HG03520 (cell line): ENCODE results near the gene BPHL.
"Not testable (repeated sequence)": the region's sequence is repeated elsewhere in the genome, so short reads cannot be mapped to it uniquely, and the experiment has no call there.

ENCODE experiments used
- ATAC-seq: cut with Tn5 transposase; IDR thresholded peaks from one replicate; pipeline ENCODE4 v1.9.1; 2021; ENCODE audit warnings: mild to moderate bottlenecking, moderate library complexity; ENCODE audit not compliant: unreplicated experiment

BPHL gene

DNA sequence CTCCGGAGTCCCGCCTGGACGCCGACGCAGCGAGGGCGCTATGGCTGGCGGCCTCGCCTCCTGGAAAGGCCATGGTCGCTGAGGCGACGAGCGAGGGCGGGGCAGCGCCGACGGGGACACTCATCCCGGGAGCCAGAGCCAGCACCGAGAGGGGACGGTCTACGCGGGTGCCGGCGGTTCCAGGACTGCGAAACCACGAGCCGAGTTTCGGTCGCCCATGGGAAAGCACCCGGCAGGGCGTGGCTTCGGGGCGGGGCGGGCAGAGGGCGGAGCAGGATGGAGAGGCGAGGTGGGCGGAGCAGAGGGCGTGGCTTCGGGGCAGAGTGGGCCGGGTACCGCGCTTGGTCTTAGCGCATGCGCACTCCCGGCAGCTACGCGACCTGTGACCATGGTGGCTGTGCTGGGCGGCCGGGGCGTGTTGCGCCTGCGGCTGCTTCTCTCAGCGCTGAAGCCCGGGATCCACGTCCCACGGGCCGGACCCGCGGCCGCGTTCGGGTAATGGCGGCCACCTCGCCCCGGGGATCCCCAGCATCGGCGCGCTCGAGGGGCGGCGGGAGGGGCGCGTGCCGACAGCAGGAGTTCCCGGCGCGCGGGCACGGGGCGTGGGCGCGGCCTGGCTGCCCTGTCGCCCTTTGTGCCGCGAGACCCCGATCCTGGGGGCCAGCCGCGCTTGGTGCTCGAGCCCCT is at the start of gene BPHL:
TSS of gene BPHL (plus strand) at position 359 of the 687 bp plus-strand sequence. CDS start at position 389, 30 bp downstream.
- peak; percentile 90 for ATAC-seq

DNA sequence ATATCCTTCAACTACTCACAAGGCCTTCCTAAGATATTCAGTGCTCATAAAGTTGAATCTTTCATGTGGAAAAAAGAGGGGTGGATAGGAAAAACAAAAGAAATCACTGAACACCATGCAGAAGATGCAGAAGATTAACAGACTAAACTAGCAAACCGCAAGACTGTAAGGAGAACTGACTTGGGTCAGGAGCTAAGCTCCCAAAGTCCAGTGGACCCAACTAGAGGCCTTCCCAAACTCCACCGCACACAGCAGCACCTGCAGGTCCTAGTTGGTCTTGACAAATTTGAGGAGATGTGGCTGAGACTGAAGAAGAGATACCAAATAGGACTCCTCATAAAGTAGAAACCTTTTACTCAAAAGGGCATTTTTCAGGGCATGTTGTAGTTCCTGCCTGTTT is 46.9 kb upstream of the BPHL start:
- ATAC-seq, result no peak

DNA sequence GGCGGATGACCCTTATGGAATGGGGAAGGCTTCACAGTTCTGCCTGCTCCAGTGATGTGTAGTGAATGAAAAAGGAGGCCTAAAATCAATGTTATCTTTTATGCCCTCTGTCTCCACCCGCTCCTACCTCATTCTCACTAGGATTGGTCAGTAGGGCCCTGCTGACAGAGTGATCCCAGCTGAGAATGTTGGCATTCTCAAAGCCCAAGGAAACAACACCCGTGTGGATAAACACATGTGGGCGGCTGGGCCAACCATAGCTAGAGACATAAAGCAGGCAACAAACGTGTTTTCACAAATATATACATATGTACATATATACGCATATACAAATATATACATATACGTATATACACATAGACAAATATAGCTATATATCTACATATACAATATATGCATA is 45.7 kb upstream of the BPHL start:
- ATAC-seq, result no peak

DNA sequence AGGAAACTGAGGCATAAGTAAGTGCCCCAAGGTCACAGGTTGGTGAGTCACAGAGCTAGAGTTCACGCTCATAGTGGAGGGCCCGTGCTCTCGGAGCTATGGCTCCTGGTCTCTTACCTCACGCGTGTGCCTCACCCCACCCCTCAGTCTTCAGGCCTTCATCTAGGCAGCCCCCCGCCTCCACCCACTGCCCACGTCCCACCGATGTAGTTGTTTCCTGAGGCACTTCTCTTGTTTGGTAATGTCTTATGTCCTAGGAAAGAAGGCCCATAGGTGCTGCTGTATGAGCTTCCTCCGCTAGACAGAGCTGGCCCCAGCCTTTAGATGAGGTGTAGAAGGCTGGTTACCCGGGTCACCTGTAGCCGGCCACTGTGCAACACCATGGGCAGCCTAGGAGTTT is 45.1 kb upstream of the BPHL start:
- no peak for ATAC-seq

DNA sequence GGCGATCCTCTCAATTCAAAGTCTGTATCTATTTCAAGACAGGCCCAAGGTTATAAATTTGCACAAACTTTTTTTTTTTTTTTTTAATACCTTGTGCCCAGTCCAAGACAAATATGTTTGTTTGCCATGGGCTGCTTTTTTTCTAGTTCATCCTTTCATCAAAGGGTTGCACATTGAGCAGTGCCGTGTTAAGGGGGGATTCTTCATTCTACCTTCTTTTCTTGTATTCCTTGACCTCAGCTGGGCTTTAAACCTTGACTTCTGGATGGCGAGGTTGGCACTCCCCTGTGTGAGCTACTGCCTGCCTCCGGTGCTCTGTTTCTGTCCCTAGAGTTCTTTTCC is 42.8 kb upstream of the BPHL start:
- ATAC-seq, result no peak

DNA sequence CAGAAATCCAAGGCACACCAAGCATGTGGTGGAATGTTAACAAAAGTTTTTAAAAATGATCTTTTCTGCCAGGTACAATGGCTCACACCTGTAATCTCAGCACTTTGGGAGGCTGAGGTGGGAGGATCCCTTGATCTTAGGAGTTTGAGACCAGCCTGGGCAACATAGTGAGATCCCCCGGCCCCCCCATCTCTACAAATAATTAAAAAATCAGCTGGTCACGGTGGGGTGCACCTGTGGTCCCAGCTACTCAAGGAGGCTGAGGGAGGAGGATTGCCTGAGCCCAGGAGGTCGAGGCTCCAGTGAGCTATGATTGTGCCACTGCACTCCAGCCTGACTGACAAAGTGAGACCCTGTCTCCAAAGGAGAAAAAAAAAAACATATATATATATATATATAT is 42.2 kb upstream of the BPHL start:
- no peak for ATAC-seq

DNA sequence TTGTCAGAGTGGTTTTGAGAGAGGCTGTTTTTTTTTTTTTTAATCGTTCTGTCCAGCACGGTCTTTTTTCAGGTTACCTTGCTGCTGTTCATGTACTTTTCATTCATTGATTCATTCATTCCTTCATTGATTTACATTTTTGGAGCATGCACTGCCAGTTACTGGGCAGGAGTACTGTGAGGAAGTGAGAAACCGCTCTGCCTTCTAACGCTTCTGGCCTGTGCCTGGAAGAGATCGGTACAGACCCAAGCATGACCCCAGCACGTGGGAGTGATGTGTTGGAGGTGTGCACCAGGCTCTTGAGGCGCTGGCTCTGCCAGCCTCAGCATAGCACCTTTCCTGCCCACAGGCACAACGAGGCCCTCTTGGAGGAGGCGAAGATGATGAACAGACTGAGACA is 41.1 kb upstream of the BPHL start:
- ATAC-seq, result no peak

DNA sequence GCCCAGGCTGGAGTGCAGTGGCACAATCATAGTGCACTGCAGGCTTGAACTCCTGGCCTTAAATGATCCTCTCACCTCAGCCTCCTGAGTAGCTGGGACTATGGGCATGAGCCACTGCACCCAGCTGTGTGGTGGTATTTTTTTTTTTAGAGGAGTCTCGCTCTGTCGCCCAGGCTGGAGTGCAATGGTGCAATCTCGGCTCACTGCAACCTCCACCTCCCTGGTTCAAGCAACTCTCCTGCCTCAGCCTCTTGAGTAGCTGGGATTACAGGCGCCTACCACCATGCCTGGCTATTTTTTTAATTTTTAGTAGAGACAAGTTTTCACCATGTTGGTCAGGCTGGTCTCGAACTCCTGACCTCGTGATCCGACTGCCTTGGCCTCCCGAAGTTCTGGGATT is 39.6 kb upstream of the BPHL start:
- not testable (repeated sequence) for ATAC-seq

DNA sequence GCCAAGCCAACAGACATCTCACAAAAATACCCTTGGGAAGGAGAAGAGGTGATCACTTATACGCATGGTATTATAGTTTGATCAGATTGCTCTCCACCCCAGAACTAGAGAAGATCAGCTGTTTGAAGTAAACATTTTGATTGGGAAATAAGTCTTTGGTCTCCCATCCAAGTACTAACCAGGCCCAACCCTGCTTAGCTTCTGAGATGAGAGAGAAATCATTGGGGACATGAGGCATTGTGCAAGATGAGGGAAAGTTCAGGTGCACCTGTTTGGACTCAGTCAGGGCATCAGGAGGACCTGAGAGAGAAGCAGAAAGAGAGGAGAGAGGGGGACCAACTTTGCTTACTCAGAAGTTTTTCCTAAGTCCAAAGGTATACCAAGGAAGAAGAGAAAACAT is 38.8 kb upstream of the BPHL start:
- ATAC-seq, result no peak

DNA sequence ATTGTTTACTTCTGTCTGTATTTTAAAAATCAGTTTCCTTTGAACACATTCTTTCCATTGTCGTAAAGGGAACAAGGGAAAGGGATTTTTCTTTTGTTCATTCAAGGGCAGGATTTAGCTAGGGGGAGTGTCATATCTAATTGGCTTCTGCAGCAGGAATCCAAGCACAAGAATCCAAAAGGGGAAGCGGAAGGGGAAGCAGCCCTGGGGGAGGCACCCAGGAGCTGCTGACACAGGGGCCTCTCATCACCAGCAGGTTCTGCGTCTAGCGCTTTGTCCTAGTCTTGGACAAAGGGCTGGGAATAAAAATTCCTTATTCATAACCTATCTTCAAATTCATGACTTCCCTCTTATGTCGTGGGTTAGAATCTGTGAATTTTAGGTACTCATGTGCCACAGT is 36.6 kb upstream of the BPHL start:
- ATAC-seq, result no peak

DNA sequence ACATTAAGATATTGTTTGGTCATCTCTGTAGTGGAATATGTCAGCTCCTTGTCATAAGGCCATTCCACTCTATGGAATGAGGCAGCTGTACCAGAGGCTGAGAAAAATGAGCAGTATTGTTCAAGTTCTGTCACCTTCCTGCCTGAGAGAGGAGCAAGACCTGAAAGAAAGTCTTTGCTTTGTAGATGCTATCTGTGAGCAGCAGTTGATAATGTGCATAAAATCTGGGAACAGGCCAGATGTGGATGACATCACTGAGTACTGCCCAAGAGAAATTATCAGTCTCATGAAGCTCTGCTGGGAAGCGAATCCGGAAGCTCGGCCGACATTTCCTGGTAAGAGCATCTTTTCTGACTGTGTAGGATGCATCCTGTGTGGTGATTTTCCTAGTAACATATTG is 33.4 kb upstream of the BPHL start:
- no peak for ATAC-seq

DNA sequence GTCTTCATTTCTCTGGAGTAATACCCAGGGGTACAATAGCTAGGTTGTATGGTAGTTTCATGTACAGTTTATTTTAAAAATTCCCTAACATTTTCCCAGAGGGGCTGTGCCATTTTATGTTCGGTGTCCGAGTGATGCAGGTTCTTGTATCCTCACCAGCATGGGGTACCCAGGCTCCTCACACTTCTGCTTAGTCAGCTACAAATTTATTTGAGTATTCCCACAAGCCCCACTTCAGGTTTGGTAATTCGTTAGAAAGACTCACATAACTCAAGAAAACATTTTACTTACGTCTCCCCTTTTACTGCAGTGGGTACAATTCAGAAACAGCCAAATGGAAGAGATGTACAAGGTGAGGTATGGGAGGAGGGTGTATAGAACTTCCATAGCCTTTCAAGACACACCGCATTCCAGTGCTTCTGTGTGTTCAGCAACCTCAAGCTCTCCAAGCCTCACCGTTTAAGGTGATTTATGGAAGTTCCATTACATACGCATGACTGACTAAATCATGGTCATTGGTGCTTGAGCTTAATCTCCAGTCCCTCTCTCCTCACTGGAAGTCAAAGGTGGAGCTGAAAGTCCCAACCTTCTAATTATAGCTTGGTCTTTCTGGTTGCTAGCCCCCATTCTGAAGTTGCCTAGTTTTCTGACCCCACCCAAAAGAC is 32.1 kb upstream of the BPHL start:
- ATAC-seq, result no peak

DNA sequence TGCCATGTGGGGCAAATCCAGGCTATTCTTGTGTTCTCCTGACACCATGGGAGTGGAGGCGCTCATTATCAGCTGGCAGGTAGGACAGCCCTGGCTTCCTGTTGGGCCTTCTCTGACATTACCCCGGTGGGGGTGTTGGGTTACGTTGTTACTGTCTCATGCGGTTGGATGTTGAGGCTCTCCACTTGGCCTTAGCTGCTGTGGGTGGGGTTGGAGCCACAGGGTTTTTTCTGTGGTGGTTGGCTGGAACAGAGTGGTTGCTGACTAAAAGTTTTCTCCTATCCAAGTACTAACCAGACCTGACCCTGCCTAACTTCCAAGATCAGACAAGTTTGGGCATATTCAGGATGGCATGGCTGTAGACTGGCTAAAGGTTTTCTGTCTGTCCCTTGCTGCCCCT is 30.1 kb upstream of the BPHL start:
- no peak for ATAC-seq

DNA sequence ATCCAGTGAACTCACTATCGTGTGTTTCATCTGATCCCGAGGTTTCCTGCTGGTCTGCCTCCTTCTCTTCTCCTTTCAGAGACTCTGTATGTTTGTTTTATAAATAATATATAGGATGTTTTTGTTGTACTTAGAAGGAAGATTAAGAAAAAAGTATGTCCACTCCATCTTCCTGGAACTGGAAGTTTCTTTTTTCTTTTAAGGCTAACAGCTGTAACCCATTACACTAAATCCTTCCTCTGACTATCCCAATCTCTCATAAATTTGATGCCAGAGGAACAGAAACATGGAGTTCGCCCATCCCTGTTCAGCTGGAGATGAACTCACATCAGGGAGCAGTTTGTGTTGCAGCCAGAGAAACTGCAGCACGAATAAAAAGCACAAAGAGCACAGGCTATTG is 29.5 kb upstream of the BPHL start:
- no peak for ATAC-seq

DNA sequence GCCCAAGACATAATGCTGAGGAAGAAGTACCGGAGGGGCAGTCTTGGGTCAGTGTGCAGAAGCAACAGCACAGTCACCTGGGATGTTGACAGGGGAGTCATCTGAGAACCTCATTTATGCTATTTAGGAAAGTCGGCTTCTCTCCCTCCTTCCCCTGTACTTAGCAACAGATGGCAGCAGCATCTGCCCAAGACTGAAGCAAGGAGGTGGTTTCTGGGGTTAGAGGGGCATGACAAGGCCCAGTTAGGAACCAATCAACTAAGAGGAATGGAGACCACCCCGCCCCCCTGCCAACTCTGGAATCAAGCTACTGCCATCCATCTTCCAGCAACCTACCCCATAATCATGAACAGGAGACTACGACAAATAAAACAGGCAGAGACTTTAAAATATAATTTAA is 28.5 kb upstream of the BPHL start:
- ATAC-seq, result no peak

DNA sequence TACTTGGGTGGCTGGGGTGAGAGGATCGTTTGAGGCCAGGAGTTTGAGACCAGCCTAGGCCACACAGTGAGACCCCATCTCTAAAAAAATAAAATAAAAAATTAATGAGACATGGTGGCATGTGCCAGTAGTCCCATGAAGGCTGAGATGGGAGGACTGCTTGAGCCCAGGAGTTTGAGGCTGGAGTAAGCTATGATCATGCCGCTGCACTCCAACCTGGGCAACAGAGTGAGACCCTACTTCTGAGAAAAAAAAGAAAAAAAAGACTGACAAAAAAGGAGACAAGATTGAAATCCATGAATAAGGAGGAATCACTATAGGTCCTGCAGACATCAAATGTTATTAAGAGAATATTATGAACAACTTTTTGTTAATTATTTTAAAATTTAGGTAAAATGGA is 23.7 kb upstream of the BPHL start:
- ATAC-seq, result no peak

DNA sequence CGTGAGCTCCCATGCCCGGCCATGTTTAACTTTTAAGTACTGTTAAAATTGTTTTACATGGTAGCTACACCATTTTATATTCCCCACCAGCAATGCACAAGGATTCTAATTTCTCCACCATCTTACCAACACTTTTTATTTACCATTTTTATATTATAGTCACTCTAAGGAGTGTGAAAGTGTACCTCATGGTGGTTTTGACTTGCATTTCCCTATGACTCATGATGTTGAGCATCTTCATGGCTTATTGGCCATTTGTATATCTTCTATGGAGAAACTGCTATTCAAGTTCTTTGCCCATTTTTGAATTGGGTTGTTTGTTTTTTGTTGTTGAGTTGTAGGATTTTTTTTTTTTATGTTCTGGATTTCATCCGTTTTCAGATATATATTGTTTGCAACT is 15.6 kb upstream of the BPHL start:
- ATAC-seq, result no peak

DNA sequence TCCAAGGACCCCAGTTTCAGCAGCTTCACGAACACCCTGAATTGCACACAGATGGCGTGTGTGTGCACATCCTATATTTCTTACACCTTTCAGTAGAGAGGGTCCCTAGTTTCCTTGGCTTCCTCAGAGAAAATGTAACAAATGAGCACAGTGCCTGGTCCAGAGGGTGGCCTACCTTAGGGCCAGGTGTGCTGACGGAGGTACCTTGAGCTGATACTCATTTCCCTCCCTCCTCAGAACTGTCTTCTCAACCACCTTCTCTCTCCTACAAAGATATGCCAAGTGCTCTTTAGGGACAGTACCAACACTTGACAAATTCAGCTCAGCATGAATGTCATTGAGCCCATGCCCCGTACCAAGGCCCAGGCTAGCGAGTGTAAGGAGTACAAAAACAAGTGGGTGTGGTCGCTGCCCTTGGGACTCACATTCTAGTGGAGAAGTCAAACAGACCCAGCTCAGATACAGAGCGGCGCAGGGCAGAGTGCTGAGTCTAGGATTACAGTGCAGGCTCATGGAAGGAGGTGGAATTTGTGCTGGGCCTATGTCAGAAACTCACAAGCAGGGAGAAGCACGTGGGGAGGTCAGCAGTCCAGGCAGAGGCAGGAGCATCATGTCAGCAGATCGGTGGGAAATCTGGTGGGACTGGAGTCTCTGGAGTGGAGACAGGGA is 9.6 kb upstream of the BPHL start:
- ATAC-seq, result no peak

DNA sequence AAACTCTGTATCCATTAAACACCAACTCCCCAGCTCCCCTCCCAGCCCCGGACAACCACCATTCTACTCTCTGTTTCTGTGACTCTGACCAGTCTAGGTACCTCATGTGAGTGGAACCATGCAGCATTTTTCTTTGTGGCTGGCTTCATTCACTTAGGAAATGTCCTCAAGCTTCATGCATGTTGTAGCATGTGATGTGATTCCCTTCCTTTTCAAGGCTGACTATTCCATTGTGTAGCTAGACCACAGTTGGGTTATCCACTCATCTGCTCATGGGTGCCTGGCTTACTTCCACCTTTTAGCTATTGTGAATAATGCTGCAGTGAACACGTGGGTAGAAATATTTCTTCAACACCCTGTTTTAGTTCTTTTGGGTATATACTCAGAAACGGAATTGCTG is 8.8 kb upstream of the BPHL start:
- no peak for ATAC-seq

DNA sequence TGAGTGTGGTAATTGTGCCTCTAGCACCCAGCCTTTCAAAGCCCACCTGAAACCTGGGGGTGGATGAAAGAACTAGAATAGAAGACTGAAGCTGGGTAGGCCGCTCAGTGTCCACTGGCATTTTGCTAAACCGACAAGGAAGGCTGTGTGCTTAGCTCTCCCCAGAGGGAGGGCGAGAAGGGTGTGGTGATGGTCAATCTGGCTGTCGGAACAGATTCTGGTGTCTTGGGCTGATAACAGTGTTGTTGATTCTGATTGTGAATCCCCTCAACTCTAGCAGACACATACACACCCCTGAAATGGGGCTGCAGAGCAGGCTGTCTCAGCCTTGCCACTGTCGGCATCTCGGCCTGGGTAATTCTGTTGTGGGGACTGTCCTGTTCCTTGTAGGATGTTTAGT is 4.1 kb upstream of the BPHL start:
- no peak for ATAC-seq

DNA sequence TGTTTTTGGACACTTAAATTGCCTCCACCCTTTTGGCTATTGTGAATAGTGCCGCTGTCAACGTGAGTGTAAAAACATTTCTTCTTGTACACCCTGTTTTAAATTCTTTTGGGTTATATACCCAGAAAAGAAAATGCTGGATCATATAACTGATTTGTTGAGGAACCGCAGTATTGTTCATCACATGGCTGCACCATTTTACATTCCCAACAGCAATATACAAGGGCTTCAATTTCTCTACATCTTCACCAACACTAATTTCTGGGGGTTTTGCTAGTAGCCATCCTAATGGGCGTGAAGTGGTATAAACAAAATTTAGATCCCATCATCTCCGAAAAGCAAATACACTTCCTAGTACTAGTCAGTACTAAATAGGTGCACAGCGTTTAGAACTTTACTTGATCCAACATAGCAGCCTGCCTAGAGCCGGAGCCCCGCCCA is 579 bp upstream of the BPHL start:
- ATAC-seq, result no peak

DNA sequence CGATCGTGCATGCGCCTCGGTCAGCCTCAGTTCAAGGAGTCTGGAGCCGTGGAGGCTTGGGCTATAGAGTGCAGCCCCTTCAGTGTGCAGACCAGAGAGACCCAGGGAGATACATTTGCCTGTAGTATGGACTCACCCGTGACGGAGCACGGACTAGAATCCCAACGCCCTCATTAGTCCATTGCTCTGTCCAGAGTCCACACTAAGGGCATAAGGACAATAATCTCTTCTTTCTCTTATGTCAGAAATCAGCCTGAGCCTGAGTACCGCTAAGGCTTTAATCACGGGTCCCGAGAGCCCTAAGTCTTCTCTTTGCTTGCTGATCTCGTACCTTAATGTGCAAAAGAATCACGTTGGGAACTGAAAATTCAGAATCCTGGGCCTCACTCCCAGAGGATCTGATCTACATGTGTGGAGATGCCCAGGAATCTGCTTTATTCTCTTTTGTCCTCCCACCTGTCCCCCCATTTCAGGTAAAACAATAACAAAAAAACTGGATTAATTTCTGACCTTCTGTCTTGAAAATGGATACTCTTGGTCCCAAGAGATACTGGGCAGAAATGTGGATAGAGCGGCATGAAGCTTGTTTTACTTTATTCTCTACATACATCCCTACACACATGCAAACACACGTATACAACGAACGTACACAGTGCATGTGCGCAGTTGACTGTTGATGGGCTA is 671 bp downstream of the BPHL start:
- ATAC-seq, result peak; percentile 23
